Stimulated activated CD4-positive, alpha-beta T cell treated with anti-CD3 and anti-CD28 coated beads, Interleukin-1b, Interleukin-23, amount 100 ng/mL, for 24 hours (primary cell): ENCODE measurements around the gene SPC25.
"Not testable (repeated sequence)": the region's sequence is repeated elsewhere in the genome, so short reads cannot be mapped to it uniquely, and the experiment has no call there.

Experiments used
- DNase-seq, 4 experiments: peaks; one replicate each; pipeline ENCODE4 v3.0.0-alpha.2; 2020; ENCODE audit warnings: low read depth in 4 of 4, low spot score in 1 of 4

Gene SPC25

DNA sequence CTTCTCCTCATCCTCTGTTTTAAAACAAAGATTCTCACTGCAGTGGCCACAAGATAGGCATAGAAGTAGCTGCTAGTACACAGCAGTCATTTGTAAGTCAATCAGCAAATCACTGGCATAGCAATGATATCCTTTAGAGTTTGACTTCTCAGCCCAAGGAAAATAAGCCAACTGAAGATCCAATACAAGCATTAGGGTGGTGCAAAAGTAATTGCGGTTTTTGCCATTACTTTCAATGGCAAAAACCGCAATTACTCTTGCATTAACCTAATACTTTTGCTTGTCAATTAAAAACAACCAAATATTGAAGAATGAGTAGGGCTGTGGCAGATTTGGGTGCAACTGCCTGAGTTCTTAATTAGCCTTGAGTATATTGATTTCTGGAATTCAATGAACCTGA is 13.7 kb upstream of the SPC25 start:
- no peak for DNase-seq

DNA sequence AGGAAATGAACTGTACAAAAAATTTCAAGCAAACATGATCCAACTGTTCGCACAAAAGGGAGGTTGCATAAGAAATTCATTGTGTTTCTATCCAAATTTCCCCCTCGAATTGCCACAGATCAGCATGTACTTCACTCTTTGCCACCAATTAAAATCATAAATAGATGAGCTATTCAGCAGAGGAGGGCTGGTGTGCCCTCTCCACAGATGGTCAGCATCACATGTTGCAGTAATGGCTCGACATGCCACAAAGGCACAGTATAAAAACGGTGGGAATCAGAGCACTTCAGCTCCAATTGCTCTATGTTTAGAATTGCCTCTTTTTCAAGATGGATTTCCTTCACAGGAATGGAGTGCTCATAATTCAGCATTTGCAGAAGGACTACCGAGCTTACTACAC is 10.8 kb upstream of the SPC25 start, which contains the start of gene G6PC2:
Gene G6PC2, plus strand, starts transcription at position 289 of the 400 bp plus-strand sequence. Its CDS starts 41 bp downstream, at position 330.
- no peak for DNase-seq

DNA sequence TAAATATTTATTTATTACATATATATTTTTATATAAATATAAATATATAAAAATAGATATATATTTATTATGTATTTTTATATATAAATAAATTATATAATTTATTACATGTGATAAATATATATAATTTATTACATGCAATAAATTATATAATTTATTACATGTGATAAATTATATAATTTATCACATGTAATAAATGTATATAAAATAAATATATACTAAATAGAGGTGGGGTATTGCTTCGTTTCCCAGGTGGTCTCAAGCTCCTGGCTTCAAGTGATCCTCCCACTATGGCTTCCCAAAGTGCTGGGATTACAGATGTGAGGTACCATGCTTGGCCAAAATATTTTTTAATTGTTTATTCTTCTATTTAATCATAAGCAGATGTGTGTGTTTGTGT is 7.2 kb upstream of the SPC25 start:
- DNase-seq: no peak

DNA sequence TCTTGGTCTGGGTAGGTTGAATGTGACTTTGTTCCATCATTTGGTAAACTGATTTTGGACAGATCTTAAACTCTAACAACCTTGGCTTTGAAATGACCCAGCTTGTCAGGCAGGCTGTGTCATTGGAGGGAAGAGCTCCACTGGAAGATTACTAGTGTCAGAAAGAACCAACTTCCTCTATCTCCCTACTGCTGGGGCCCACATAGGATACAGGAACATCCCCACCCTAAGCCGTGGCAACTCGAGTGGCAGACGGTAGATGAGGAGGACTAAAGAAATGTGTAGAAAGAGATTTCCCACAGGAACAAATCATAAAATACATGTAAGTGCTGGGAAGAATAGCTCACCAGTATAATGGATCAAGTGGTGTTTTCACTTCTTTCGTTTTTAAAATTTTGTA is 6.6 kb upstream of the SPC25 start:
- no peak for DNase-seq

GRCh38 chr2:168895771-168896170 is 5.5 kb upstream of the SPC25 start:
- no peak for DNase-seq

GRCh38 chr2:168894720-168895119 is 4.5 kb upstream of the SPC25 start:
- no peak for DNase-seq

DNA sequence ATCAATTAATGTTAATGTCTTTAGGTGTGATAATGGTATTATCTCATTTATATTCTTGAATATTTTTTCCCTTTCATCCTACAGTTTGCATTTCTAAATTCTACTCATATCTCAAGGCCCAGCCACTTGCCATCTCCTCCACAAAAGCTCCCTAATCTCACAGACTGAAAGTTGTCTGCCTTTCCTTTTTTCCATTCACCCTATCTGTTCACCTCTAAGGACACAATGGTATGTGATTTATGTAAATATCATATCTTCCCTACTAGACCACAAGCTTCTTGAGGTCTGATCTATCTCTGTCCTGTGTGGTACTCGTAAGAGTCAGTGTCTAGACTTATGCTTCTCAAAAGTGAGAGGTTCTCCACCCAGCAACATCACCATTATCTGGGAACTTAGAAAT is 3.9 kb upstream of the SPC25 start:
- DNase-seq: no peak

- DNase-seq: no peak
Measured at GRCh38 chr2:168892327-168892726, 2.1 kb upstream of the SPC25 start.

- DNase-seq: no peak
Measured at GRCh38 chr2:168889635-168890005, 610 bp downstream of the SPC25 start.

DNA sequence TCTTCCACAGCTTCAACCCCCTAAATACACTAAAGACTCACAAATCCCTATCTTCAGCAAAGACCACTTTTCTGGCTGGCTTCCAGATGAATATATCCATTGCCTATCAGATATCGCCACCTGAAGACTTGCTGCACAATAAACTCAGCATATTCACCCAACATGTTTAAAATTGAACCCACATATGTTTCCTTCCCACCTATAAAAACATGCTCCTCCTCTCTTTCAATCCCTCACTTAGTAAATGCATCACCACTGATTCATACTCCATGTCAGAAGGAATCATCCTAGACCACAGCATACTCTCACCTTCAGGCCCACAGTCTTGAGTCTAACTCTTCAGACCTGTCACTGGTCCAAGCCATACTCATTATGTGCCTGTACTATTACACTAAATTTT is 5.3 kb downstream of the SPC25 start:
- no peak for DNase-seq

DNA sequence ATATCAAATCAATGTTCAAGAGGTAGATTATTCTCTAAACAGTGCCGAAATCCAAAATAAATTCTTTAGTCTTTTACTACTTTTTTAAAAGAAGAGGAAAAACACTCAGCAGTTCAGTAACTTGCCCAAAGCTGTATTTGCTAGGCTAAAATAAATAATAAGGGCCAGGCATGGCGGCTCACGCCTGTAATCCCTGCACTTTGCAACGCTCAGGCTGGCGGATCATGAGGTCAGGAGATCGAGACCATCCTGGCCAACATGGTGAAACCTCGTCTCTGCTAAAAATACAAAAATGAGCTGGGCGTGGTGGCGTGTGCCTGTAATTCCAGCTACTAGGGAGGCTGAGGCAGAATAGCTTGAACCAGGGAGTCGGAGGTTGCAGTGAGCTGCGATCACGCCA is 8.1 kb downstream of the SPC25 start:
- DNase-seq: not testable (repeated sequence)

GRCh38 chr2:168874368-168875054 is 15.7 kb downstream of the SPC25 start:
- DNase-seq: no peak

- DNase-seq: not testable (repeated sequence)
Measured at GRCh38 chr2:168870824-168871223, 19.4 kb downstream of the SPC25 start.

DNA sequence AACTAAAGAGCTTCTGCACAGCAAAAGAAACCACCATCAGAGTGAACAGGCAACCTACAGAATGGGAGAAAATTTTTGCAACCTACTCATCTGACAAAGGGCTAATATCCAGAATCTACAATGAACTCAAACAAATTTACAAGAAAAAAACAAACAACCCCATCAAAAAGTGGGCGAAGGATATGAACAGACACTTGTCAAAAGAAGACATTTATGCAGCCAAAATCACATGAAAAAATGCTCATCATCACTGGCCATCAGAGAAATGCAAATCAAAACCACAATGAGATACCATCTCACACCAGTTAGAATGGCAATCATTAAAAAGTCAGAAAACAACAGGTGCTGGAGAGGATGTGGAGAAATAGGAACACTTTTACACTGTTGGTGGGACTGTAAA is 19.9 kb downstream of the SPC25 start:
- DNase-seq: not testable (repeated sequence)

DNA sequence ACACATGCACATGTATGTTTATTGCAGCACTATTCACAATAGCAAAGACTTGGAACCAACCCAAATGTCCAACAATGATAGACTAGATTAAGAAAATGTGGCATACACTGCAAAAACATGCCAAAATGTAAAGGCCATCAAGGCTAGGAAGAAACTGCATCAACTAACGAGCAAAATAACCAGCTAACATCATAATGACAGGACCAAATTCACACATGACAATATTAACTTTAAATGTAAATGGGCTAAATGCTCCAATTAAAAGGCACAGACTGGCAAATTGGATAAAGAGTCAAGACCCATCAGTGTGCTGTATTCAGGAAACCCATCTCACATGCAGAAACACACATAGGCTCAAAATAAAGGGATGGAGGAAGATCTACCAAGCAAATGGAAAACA is 23.1 kb downstream of the SPC25 start:
- DNase-seq: not testable (repeated sequence)

DNA sequence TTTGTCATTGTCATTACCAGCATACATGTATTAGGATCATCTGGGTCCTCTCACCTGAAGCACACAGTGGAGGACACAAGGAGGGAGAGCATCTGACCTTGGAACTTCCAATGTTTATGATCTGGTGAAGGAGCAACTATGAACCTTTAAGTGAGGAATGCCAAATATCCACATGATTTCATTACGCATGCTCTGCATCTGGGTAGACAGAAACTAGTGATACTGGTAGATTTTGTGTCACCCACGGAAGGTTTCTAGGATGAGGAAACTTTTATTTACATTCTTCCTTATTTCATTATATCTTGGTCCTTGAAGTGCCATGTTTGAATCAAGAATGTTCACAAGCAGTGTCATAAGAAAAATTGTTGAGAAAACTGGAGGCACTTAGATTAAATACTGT is 32.1 kb downstream of the SPC25 start:
- DNase-seq: no peak

GRCh38 chr2:168855601-168856000 is 34.6 kb downstream of the SPC25 start:
- no peak for DNase-seq

- DNase-seq: no peak
Measured at GRCh38 chr2:168854651-168855050, 35.6 kb downstream of the SPC25 start.

DNA sequence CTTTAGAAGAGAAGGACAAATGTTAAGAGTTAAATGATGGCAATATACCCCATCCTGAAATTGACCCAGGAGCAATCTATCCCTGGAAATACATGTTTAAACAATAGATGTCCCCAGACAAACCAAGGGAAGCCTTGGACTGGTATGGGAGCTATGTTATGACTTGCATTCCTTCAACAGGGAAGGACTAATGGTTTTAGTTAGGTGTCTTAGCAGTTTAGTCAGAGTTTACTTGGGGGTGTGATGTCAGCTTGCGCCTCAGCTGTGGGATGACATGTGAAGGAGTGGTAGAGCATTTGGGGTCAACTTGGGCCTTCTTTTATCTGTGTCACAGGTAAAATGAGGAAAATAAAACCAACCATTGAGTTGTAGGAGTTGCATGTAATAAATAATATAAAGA is 36.8 kb downstream of the SPC25 start:
- DNase-seq: no peak

GRCh38 chr2:168852481-168852880 is 37.7 kb downstream of the SPC25 start:
- no peak for DNase-seq

- no peak for DNase-seq
Measured at GRCh38 chr2:168851674-168852320, 38.4 kb downstream of the SPC25 start.

DNA sequence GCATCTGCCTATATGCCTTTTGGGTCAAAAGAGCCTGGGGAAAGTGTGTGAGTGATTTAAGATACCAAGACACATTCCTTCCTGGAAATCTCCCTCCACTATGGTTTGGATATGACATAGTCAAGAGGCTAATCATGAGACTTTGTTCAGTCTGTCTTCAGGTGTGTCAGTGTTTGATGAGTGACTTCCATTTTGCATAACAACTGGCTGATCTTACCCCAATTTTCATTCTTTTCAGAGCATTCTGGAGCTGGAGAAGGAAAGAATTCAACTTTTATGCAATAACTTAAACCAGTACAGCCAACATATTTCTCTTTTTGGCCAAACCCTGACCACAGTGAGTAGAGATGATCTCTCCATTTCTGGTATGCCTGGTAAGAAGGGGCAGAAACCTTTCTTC is 39.4 kb downstream of the SPC25 start:
- no peak for DNase-seq

GRCh38 chr2:168849610-168850009 is 40.6 kb downstream of the SPC25 start:
- DNase-seq: no peak
